ENCODE measurements around the gene PCDH20. TPM values are rescaled to one million over a fixed set of nuclear protein-coding genes. Genes with fewer than 3 reads are reported as not detected.
"Not testable (repeated sequence)": the region's sequence is repeated elsewhere in the genome, so short reads cannot be mapped to it uniquely, and the experiment has no call there.

Gene PCDH20
- total RNA-seq, 1 experiment from 2014 or later = 3.3 TPM

GRCh38 chr13:61364690-61365089 is 51.0 kb downstream of the PCDH20 start:
- in situ Hi-C loops (cut with HindIII; ENCODE audit: low pct_unique_long_range_greater_than_20kb, low sequenced_read_pairs); DNase-seq (ENCODE audit: low read depth, low spot score): not testable (repeated sequence)

DNA sequence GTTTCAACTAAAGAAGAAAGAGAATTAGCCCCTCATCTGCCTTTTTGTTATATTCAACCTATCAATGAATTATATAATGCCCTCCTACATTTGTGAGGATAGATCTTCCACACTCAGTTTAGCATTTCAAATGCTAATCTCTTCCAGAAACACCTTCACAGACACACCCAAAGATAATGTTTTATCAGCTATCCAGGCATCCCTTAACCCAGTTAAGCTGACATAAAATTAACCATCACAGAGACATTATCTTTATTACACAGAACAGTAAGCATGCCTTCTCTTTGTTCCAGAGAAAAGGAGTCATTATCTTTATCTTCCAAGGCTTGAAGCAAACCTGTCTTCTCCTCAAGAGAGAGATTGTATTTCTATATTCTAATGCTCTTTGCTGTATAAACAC is 53.1 kb downstream of the PCDH20 start:
- in situ Hi-C loops (cut with HindIII; ENCODE audit: low pct_unique_long_range_greater_than_20kb, low sequenced_read_pairs) = no loop called here
- DNase-seq (ENCODE audit: low read depth, low spot score) = no peak
